GM18519 (cell line): Measurements from ENCODE around the gene SEMA6B.
"Not testable (repeated sequence)": the region's sequence is repeated elsewhere in the genome, so short reads cannot be mapped to it uniquely, and the experiment has no call there.

Experiments used
- ATAC-seq: cut with Tn5 transposase; IDR thresholded peaks from one replicate; pipeline ENCODE4 v1.9.1; 2021; ENCODE audit warnings: mild to moderate bottlenecking, moderate library complexity; ENCODE audit not compliant: unreplicated experiment, low FRiP score

SEMA6B gene

DNA sequence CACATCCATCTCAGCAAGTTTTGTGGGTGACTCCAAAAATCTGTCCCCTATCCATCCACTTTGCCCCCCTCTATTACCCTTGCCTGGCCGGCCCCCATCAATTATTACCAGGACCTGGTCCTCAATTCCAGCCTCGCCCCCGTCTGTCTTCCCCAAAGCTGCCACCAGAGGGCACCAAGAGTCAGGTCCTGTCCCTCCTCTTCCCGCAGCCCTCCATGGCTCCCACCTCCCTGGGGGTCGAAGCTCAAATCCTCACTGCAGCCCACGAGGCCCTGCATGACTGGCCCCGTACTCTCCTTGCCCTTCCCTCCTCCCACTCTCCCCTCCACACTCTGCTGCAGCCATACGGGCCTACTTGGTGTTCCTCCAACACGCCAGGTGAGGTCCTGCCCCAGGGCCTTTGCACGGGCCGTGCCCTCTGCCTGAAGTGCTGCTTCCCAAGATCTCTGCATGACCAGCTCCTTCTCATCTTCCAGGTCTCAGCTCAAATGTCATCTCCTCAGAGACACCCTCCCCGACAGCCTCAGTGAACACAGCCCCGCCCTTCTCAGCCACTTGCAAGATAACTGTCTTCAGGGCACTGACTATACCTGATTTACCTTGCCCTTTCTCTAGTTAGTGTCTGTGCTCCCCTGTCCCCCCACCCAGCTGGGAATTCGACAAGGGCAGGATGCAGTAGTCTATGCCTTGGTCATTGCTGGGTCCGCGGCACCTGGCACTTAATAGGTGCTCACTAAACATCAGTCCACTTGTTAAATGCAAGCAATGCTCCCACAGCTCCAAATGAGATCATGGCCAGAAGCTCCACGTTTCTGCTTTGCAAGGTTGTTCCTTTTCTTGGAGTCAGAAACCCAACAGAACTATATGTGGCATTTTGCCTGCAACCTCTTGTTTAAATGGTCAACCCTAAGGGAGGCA lies 16.8 kb upstream of the SEMA6B start:
- ATAC-seq: no peak

DNA sequence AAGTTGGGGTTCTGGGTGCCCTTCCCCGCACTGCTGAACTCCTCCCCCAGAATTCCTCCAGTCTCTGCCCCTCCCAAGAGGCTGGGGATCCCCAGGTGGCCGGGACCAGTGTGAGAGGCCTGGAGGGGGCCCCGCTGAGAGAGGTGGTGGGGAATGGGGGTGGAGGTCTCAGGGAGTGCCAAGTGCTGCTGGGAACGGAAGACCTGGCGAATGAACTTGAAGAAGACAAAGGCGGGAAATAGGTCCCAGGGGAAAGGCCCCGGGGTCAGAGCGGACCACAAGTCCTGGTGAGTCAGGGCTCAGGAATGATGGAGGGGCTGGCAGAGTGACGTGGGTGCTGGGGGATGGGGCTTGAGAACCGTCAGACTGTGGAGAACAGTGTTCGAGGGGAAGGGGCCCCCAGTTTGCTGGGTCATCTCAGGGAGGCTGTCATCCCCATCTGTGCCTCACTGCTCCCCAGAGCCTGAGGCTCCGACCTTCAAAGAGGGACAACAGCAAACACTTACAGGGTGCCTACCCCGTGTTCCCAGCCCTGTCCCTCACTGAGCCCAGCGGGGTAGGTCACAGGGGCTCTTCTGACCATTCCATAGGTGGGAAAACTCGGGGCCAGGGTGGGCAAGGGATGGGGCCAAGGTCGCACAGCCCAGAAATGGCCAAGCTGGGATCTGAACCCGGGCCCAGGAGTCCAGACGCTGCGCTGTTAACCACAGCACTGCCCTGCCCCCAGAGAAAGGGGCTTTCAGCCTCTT lies 16.0 kb upstream of the SEMA6B start:
- ATAC-seq: no peak

DNA sequence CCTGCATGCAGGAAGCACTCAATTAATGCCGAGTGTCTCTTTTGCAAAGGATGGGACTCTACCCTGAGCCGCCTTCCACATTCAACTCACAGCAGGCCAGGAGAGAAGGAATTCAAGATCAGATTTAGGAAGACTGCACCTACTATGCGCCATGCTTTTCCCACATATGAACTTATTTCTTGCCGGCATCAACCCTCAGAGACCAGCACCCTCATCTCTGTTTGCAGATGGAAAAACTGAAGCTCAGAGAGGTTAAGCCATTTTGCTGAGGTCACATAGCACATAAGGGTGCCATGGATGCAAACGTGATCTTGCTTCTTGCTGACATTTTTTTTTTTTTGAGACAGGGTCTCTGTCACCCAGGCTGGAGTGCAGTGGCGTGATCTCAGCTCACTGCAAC lies 14.2 kb upstream of the SEMA6B start:
- ATAC-seq: no peak

DNA sequence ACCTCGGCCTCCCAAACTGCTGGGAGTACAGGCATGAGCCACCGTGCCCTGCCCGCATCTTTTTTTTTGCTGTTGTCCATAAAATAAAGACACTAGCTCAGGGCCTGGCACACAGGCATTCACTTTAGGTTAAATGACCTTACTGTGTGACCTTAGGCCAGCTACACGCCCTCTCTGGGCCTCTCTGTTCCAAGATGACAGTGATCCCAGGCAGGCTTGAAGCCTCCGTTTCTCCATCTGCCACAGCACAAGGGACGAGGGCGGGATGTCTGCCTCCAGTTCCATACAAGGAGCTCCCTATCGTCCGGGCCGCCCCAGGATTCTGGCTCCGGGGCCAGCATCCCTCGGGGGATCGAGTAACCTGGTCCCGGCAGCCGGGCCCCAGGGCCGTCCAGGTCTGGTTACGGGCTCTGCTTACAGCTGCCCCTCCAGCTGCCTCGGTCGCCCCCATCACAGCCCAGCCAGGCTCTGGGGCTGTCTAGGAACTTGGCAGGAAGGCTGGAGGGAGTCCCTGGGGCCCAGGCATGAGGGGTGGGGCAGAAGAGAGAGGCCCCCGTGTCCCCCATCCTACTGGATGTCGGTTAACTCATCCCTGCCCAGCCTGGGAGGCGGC lies 11.9 kb upstream of the SEMA6B start:
- ATAC-seq: no peak

DNA sequence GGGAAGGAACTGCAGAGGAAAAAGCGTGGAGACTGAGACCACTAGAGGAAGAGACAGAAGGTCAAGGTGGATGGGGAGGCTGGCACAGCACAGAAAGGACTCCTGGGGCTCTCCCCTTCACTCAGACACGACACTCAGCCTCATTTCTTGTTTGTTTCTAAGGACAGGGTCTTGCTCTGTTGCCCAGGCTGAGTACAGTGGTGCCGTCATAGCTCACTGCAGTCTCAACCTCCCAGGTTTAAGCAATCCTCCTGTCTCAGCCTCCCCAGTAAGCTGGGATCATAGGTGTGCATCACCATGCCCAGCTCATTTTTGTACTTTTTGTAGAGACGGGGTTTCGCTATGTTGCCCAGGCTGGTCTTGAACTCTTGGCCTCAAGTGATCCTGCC lies 11.4 kb upstream of the SEMA6B start:
- ATAC-seq: no peak

DNA sequence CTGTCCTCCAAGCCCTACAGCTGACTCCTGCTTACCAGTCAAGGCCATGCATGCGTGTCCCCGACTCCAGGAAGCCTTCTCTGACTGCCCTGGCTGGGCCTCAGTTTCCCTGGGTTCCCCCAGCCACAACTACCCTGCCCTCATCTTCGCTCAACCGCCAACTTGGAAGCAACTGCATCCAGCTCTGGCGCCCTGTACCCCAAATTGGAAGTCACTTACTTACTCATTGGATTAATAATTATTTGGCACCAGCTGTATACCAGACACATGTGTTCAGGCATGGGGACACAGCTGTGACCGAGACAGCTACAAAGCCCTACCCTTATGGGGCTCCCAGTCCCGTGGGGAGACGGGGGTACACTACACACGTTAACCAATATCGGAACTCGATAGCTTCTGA lies 10.9 kb upstream of the SEMA6B start:
- no peak for ATAC-seq

GRCh38 chr19:4568886-4569285 lies 9.4 kb upstream of the SEMA6B start:
- ATAC-seq: no peak

DNA sequence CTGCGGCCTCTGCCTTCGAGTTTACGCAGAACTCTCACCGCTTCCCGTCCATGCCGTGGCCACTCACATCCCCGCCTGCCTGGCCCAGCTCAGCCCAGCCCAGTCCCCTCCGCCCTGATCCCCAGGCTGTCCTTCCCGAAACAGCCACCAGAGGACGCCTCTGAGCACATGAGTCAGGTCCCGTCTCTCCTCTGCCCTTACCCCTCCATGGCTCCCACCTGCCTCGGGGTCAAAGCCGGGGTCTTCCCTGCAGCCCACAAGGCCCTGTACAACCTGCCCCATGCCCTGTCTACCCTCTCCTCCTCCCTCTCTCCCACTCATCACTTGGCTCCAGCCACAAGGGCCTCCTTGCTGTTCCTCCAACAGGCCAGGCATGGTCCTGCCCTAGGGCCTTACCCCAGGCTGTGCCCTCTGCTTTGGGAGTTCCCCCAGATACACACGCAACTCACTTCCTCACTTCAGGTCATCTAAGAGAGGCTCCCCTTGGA lies 8.1 kb upstream of the SEMA6B start:
- no peak for ATAC-seq

GRCh38 chr19:4566402-4567051 lies 7.0 kb upstream of the SEMA6B start:
- no peak for ATAC-seq

- ATAC-seq: not testable (repeated sequence)
Measured at GRCh38 chr19:4563562-4563961, 4.1 kb upstream of the SEMA6B start.

GRCh38 chr19:4562085-4562484 lies 2.6 kb upstream of the SEMA6B start:
- ATAC-seq: not testable (repeated sequence)

DNA sequence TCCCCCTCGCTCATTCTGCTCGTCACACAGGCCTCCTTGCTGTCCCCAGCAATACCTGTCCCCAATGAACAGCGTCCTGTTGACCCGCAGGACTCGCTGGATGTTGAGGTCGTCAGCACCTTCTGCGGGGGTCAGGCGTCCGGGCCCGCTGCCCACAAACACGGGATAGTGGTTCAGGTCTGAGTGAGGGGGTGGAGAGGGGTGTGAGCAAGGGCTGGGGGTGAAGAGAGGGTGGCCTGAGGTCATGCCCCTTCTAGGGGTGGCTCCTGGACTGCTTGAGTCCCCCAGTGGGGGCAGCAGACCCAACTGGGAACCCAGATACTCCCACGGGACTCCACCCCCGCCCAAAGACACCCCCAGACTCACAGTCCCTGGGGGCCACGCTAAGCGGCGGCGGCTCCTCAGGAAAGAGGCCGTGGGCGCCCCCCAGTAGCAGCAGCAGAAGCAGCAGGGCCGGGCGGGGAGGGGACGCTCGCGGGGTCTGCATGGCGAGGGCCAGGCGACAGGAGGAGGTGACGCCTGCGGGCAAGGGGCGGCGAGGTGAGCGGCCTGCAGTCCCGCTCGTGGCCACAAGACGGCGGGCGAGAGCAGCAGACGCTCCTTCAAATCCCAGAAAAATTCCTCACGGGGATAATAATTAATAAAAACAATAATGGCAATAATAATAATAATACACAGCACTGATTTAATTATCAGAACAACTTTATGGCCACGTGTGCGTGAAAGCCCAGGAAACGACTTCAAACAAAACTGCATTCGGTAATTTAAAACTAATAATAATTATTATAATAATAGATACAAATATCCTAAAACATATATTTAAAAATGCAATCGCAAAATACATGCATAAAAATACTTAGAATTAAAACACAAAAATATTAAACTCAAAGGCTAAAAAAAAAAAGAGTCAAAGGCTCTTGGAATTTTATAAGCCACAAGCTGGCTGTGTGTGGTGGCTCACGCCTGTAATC lies 1.2 kb downstream of the SEMA6B start:
- no peak for ATAC-seq

- no peak for ATAC-seq
Measured at GRCh38 chr19:4557144-4557970, 2.1 kb downstream of the SEMA6B start.

DNA sequence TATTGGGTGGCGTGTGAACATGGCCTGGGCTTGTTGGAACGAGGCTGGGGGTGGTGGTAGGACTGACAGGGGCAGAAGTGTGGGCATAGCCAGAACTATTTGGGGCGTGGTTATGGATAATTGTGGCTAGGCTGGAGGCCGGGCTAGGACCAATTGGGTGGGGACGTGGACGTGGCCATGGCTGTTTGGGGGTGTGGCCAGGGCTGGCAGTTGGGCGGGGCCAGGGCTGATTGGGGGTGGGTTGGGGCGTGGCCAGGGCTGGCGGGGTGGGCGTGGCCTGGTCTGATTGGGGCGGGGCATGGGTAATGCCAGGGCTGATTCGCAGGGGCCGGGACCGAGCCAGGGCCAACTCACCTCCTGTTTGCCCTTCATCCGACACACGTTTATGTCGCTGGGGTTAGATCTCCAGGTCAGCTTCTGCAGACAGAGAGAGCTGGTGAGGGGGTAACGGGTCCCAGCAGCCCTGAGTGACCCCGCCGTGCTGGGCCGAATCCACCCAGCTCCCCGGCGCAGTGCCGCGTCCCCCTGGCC lies 2.8 kb downstream of the SEMA6B start:
- ATAC-seq: no peak

DNA sequence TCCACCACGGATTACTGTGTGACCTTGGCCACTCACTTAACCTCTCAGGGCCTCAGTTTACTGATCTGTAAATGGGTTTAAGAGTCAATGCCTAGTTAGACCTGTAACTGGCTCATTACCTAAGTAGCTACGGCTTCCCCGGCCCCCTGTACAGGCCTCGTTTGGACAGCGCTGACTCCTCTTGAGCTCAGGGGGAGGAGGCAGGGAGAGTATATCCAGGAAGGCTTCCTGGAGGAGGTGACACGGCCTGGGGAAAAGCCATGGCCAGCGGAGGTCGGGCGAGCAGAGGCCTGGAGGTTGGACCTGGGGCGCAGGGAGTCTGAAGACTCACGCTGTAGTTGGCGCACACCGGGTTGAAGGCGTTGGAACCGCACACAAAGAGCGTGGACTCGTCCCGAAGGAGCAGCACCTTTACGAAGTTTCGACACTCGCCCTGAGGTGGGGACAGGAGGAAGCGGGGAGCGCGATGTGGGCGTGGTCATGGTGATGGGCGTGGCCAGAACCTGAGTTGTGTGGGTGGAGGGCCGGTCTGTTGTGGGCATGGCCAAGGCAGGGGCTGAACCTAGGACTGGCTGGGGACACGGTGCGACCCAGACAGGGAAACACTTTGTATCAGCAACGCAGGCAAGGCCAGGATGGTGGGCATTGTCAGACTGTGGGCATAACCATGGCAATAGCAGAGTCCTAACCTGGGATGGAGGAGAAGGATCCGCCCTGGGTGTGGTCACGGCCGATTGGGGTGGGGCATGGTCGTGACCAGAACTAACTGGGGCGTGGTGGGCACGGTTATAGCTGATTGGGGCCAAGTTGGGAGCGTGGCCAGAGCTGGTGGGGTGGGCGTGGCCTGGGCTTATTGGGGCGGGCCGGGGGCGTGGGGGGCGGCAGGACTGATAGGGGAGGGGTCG lies 3.6 kb downstream of the SEMA6B start:
- no peak for ATAC-seq

- no peak for ATAC-seq
Measured at GRCh38 chr19:4554717-4555116, 4.8 kb downstream of the SEMA6B start.

GRCh38 chr19:4553775-4554174 lies 5.7 kb downstream of the SEMA6B start:
- ATAC-seq: no peak
